Measurements from ENCODE around the gene TRMT2B. TPM values are rescaled to one million over a fixed set of nuclear protein-coding genes. Genes with fewer than 3 reads are reported as not detected.

Gene TRMT2B
- total and polyA plus RNA-seq, 2 experiments from 2014 or later = 5.4 to 18.6 TPM

GRCh38 chrX:101028562-101028961 lies 23.3 kb downstream of the TRMT2B start:
- DNase-seq (ENCODE audit: low spot score) (no peak), ATAC-seq (no peak)
- Histone ChIP-seq H3K36me3 (ENCODE audit: insufficient read depth) (no peaks in the 10 kb centered on the region), H3F3A (replicated peaks; ENCODE audit: low read depth) (no peaks in the 10 kb centered on the region), H3K9me2 (ENCODE audit: insufficient read depth) (no peaks in the 10 kb centered on the region), H3K27me3 (ENCODE audit: insufficient read depth) (no peaks in the 10 kb centered on the region), H3K79me2 (replicated peaks; ENCODE audit: insufficient read depth) (no peaks in the 10 kb centered on the region), H3K27ac (ENCODE audit: low read depth) (no peak overlapping the region), H3K4me2 (no peak overlapping the region), H3K4me3 (no peak overlapping the region), H4K20me1 (replicated peaks; ENCODE audit: insufficient read depth) (no peaks in the 10 kb centered on the region), H3K4me1 (ENCODE audit: insufficient read depth) (no peaks in the 10 kb centered on the region), H2AFZ (no peak overlapping the region)
- H3K4me3 Mint-ChIP-seq = no peak overlapping the region
- H3K27ac Mint-ChIP-seq = no peak overlapping the region
- H3K4me1 Mint-ChIP-seq = no peaks in the 10 kb centered on the region
- H3K36me3 Mint-ChIP-seq (ENCODE audit: low read depth) = peaks cover 15% of the 10 kb centered on the region
- no peaks in the 10 kb centered on the region for H3K27me3 Mint-ChIP-seq (ENCODE audit: insufficient read depth, low read depth, poor library complexity)
- TF ChIP-seq CREB1 (CRISPR knock-in tag; IDR thresholded peaks at IDR 0.05; ENCODE audit: low read depth) (no peak), EZH2 (IDR thresholded peaks at IDR 0.05; ENCODE audit: low read depth, unreplicated experiment) (no peak), ZNF114 (CRISPR knock-in tag; IDR thresholded peaks at IDR 0.05) (no peak), POLR2AphosphoS5 (IDR thresholded peaks at IDR 0.05; ENCODE audit: low read depth) (no peak), EZH2phosphoT487 (IDR thresholded peaks at IDR 0.05; ENCODE audit: unreplicated experiment) (no peak)
- TF ChIP-seq, protein P1, sequence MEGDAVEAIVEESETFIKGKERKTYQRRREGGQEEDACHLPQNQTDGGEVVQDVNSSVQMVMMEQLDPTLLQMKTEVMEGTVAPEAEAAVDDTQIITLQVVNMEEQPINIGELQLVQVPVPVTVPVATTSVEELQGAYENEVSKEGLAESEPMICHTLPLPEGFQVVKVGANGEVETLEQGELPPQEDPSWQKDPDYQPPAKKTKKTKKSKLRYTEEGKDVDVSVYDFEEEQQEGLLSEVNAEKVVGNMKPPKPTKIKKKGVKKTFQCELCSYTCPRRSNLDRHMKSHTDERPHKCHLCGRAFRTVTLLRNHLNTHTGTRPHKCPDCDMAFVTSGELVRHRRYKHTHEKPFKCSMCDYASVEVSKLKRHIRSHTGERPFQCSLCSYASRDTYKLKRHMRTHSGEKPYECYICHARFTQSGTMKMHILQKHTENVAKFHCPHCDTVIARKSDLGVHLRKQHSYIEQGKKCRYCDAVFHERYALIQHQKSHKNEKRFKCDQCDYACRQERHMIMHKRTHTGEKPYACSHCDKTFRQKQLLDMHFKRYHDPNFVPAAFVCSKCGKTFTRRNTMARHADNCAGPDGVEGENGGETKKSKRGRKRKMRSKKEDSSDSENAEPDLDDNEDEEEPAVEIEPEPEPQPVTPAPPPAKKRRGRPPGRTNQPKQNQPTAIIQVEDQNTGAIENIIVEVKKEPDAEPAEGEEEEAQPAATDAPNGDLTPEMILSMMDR (conservative IDR thresholded peaks at IDR 0.05; ENCODE audit: low read depth in 2 of 2) = no peak
- H3K9me3 Mint-ChIP-seq = no peaks in the 10 kb centered on the region; the same call in 2 of the 3 replicates

GRCh38 chrX:101025126-101025525 lies 26.8 kb downstream of the TRMT2B start:
- Histone ChIP-seq H3K79me2 (replicated peaks; ENCODE audit: insufficient read depth) (no peaks in the 10 kb centered on the region), H3K4me2 (no peak overlapping the region), H4K20me1 (replicated peaks; ENCODE audit: insufficient read depth) (no peaks in the 10 kb centered on the region), H3K27me3 (ENCODE audit: insufficient read depth) (no peaks in the 10 kb centered on the region), H3K9me2 (ENCODE audit: insufficient read depth) (no peaks in the 10 kb centered on the region), H3K27ac (ENCODE audit: low read depth) (no peak overlapping the region), H3K4me3 (no peak overlapping the region), H3K36me3 (ENCODE audit: insufficient read depth) (no peaks in the 10 kb centered on the region), H3F3A (replicated peaks; ENCODE audit: low read depth) (no peaks in the 10 kb centered on the region), H3K4me1 (ENCODE audit: insufficient read depth) (no peaks in the 10 kb centered on the region), H2AFZ (no peak overlapping the region)
- Mint-ChIP-seq H3K27me3 (ENCODE audit: insufficient read depth, low read depth, poor library complexity) (no peaks in the 10 kb centered on the region), H3K4me3 (no peak overlapping the region), H3K36me3 (ENCODE audit: low read depth) (peaks cover 21% of the 10 kb centered on the region; the same call in 2 of the 3 replicates), H3K9me3 (no peaks in the 10 kb centered on the region; the same call in 2 of the 3 replicates), H3K27ac (no peak overlapping the region), H3K4me1 (no peaks in the 10 kb centered on the region)
- ATAC-seq (no peak), DNase-seq (ENCODE audit: low spot score) (no peak)
- TF ChIP-seq EZH2 (IDR thresholded peaks at IDR 0.05; ENCODE audit: low read depth, unreplicated experiment) (no peak), STAT1 (IDR thresholded peaks at IDR 0.05; ENCODE audit: unreplicated experiment) (no peak), NANOG (IDR thresholded peaks at IDR 0.05; ENCODE audit: borderline replicate concordance) (no peak), POLR2AphosphoS5 (IDR thresholded peaks at IDR 0.05; ENCODE audit: low read depth) (no peak), JUNB (IDR thresholded peaks at IDR 0.05; ENCODE audit: unreplicated experiment) (no peak)
- TF ChIP-seq, protein P2, sequence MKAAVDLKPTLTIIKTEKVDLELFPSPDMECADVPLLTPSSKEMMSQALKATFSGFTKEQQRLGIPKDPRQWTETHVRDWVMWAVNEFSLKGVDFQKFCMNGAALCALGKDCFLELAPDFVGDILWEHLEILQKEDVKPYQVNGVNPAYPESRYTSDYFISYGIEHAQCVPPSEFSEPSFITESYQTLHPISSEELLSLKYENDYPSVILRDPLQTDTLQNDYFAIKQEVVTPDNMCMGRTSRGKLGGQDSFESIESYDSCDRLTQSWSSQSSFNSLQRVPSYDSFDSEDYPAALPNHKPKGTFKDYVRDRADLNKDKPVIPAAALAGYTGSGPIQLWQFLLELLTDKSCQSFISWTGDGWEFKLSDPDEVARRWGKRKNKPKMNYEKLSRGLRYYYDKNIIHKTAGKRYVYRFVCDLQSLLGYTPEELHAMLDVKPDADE (IDR thresholded peaks at IDR 0.05) = no peak
- TF ChIP-seq, protein P1 (conservative IDR thresholded peaks at IDR 0.05; ENCODE audit: low read depth in 2 of 2) = no peak
